Muscle layer of duodenum (tissue), 2 donors: ENCODE measurements around the gene TP63.

Experiments used
- H3K27ac ChIP-seq: one replicate; pipeline ENCODE4 v1.7.0; 2013; ENCODE audit warnings: mild to moderate bottlenecking, low read length
- H3K27me3 ChIP-seq: one replicate; pipeline ENCODE4 v1.7.0; 2013; ENCODE audit warnings: low read depth, mild to moderate bottlenecking, control low read depth, low read length
- H3K36me3 ChIP-seq, 2 donors: one replicate each; pipeline ENCODE4 v1.7.0; 2013; ENCODE audit warnings: low read length in 2 of 2, control low read depth in 1 of 2, mild to moderate bottlenecking in 1 of 2; ENCODE audit not compliant: insufficient read depth in 2 of 2, control insufficient read depth in 1 of 2
- H3K4me1 ChIP-seq, 2 donors: one replicate each; pipeline ENCODE4 v1.7.0; 2013; ENCODE audit warnings: low read length in 2 of 2, mild to moderate bottlenecking in 2 of 2, control low read depth in 1 of 2, moderate library complexity in 1 of 2; ENCODE audit not compliant: insufficient read depth in 2 of 2, control insufficient read depth in 1 of 2
- H3K4me3 ChIP-seq, 2 donors: one replicate each; pipeline ENCODE4 v1.7.0; 2013; ENCODE audit warnings: low read length in 2 of 2, low read depth in 1 of 2, mild to moderate bottlenecking in 1 of 2
- H3K9me3 ChIP-seq, 2 donors: one replicate each; pipeline ENCODE4 v1.7.0; 2013; ENCODE audit warnings: low read length in 2 of 2, control low read depth in 1 of 2, mild to moderate bottlenecking in 1 of 2; ENCODE audit not compliant: control insufficient read depth in 1 of 2
- donor health status: healthy.

The TP63 gene

DNA sequence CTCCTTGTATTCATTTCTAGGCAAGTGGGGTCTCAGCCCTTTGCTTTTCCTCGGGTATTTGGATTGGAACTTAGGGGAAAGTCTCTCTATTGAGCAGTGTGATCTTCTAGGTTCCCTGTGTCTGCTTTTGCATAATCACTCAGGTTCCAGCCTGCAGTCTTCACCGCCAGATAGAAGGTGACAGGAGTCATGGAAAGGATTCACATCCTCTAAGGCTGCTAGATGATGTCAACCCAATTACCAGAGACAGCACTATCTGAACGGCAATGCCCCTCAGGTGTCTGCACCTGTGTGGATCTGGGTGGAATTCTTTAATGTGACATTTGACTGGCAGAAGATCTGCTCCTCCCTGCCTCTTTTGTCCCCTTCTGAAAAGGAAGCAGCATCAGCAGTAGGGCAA lies 311.8 kb downstream of the TP63 start:
- Histone ChIP-seq H3K4me3 (no peak overlapping the region), H3K4me1 (no peaks in the 10 kb centered on the region), H3K27me3 (no peaks in the 10 kb centered on the region), H3K9me3 (no peaks in the 10 kb centered on the region), H3K27ac (no peak overlapping the region), H3K36me3 (no peaks in the 10 kb centered on the region)

DNA sequence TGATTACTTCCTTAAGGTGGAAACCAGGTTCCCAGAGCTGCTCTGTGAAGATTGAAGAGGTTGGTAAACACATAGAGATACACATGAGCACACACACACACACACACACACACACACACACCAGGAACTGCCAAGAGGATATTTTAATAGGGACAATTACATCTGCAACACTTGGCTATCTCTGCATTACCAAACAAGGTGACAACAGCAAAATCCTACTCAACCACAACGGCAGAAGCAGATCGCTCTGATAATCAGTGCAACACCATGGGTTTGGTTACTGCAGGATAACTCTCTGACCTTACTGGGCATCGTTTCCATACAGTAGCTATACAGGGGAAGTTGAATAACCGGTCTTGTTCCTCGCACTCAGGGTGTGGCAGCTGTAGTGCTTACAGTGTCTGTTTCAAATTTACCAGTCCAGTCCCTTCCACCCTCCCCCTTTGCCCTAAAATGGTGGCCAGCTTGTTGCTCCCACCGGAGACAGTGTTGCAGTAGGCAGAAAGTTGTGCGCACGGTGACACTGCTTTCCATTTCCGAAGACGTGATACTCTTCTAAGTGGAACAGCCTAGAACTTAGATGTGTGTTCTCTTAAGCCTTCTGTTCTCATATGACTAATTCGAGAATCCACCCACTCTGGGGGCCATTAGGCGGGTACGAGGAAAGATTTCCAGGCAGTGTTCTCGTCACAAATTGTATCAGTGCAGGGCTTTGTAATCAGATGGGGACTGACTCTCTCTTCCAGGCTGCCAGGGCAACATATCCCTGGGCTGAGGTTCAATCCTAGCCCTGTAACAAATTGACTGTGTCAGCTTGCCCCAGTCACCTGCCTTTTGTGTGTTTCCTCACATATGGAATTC lies 313.3 kb downstream of the TP63 start:
- Histone ChIP-seq H3K9me3 (no peaks in the 10 kb centered on the region), H3K4me1 (no peaks in the 10 kb centered on the region), H3K27ac (no peak overlapping the region), H3K36me3 (no peaks in the 10 kb centered on the region), H3K27me3 (no peaks in the 10 kb centered on the region), H3K4me3 (no peak overlapping the region)

DNA sequence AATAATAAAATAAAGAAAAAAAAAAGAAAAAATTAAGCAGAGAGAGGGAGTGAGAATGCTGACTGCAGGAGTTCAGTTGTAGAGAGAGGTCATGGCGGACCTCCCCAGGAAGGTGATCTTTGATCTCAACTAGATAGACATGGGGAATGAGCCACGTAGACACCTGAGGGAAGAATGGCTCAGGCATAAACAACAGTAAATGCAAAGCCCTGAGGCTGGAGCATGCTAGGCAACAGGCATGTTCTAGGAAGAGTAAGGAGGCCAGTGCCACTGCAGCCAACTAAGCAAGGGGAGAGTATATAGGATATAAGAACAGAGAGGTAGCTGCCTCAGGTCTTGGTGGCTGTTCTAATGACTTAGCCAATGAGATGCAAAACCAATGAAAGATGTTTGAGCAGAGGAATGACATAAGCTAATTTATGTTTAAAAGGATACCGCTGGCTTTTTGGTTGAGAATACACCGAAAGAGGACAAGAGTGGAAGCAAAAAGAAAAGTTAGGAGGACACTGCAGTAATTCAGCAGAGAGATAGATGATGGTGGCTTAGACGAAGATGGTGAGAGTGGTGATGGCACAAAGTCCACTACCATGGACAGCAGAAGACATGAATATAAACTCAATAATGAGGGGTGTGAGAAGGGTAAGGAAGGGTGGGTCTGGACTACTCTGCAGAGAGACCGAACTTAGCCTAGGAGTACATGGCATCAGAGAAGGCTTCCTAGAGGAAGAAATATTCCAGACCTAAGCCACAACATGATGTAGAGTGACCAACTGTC lies 314.9 kb downstream of the TP63 start:
- Histone ChIP-seq H3K27ac (no peak overlapping the region), H3K9me3 (no peaks in the 10 kb centered on the region), H3K4me1 (no peaks in the 10 kb centered on the region), H3K4me3 (no peak overlapping the region), H3K36me3 (no peaks in the 10 kb centered on the region), H3K27me3 (no peaks in the 10 kb centered on the region)
